HG02759 (cell line): ENCODE results near the gene IGHMBP2.

Source experiments
- ATAC-seq: cut with Tn5 transposase; IDR thresholded peaks from one replicate; pipeline ENCODE4 v1.9.1; 2021; ENCODE audit warnings: mild to moderate bottlenecking, moderate library complexity; ENCODE audit not compliant: unreplicated experiment

The IGHMBP2 gene

DNA sequence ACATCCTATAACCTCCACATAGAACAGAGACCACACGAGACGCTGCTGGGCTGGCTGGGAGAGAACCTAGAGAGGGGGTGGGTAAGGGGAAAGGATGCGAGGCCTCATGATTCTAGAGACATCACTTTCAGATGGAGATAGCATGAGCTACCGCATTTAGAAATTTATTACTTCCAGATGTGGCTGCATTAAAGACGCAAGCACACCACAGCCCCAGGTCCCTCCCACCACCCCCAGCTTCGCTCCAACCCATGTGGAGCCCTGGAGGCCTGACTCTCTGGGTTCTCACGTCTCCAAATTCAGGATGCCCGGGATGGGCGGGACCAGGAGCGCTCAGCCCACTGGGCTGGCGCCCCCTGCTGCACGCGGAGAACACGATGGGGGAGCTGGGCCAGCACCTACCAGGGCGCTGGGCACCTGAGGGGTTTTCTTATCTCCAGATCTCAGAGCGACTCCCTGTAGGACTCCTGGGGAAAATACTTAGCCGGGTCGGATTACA lies 13.7 kb upstream of the IGHMBP2 start:
- no peak for ATAC-seq

DNA sequence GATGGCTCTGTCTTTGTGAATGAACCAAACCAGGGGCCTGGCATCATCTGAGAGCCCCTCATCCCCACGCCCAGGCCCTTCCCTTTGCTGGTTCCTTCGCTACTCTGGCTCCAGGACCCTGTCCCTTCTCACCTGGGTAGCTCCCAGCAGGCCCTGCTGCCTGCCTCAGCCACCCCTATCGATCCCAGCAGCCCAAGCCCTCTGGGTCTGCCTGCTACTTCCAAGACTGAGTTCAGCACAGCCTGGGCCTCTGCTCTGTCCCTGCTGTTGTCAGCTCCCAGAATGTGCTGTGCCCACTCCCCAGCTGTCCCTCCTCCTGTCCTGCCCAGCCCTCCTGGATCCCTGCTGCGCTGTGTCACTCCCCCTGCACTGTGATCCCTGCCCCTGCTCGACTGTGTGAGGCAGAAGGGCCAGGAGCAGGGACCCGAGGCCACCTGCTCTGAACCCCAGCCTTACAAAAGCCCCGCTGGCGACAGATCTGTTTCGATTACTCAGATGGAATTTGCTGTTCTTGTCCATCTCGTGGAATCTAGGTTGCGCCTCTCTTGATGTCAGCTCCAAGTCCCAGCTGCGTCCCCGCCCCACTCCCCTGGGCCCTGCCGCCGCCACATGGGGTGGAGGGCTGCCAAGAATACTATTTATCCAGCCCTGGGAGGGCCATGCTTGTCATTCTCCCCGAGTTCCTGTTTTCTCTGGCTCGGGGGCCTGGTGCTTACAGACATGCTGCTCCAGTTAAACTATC lies 13.0 kb upstream of the IGHMBP2 start:
- no peak for ATAC-seq

- no peak for ATAC-seq
Measured at GRCh38 chr11:68891351-68891948, 12.2 kb upstream of the IGHMBP2 start.

GRCh38 chr11:68892576-68892975 lies 11.1 kb upstream of the IGHMBP2 start:
- ATAC-seq, result no peak

- no peak for ATAC-seq
Measured at GRCh38 chr11:68893282-68893681, 10.4 kb upstream of the IGHMBP2 start.

DNA sequence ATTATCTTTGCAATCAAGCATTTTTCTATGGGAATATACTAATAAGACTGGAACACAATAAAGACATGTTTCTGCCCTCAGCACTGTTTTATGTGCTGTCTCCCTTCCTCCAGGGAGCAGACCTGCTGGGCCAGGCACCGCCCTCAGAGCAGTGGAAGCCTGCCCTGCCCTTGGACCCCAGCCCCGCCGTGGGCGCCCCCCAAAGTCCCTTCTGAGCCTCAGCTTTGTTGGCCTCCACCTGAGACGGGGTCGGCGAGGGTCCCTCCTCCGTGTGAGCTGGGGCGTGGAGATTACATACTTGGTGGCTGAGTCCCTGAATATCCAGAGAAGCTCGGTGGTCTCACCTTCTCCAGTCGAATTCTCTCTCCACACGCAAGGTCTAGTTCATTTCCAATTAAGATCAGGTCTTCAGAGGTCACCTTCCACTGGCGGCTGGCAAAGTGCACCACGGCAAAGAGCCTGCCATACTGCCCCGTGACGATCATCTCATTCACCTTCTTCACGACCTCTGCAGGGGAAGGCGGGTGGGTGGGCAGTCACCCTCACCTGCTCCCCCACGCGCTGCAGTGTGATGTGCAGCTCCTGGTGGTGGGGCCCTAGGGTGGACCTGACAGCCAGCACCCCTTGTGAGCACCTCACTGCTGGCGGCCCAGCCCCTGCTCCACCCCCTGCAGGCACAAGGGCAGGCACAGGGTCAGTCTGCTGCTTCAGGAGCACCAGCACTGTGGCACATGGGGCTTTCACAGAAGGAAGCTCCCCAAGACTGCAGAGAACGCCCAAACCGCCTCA lies 7.3 kb upstream of the IGHMBP2 start:
- no peak for ATAC-seq

- ATAC-seq, result no peak
Measured at GRCh38 chr11:68897441-68897840, 6.2 kb upstream of the IGHMBP2 start.

- no peak for ATAC-seq
Measured at GRCh38 chr11:68900835-68901381, 2.8 kb upstream of the IGHMBP2 start.

- ATAC-seq, result peak; percentile 28
Measured at GRCh38 chr11:68904248-68904847, 657 bp downstream of the IGHMBP2 start.

DNA sequence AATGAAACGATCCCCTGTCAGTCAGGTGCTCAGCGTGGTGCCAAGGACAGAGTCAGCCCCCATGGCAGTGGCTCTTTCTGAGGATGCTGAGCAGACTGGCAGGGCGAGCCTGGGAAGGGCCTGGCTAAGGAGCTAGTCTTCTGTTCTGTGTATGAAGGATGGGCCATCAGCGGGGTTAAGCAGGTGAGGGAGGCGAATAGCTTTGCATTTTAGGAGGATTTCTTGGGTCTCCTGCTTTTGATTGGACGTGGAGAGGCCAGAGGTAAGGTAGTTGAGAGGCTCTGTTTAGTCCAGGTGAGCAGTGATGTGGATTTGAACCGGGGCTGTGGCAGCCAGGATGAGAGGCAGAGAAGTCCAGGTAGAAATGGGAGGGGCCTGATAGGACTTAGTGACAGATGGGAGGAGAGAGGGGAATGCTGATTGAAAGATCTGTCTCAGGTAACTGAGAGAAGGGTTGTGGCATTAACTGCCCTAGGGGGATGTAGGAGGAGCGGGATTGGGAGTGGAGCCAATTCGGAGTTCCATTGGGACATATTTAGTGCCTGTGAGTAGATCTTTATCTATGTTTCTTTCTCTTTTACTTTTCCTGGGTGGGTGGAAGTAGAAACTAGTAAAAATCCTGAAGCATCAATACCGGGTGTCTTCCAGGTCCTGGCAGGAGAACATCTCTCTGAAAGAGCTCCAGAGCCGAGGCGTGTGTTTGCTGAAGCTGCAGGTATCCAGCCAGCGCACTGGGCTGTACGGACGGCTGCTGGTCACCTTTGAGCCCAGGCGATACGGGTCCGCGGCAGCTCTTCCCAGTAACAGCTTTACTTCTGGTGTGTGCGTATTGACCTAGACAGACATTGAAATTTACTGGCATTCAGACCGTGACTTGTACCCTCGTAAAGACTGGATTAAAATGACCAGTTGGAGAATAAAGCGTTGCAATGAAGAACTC lies 2.0 kb downstream of the IGHMBP2 start:
- ATAC-seq, result no peak

DNA sequence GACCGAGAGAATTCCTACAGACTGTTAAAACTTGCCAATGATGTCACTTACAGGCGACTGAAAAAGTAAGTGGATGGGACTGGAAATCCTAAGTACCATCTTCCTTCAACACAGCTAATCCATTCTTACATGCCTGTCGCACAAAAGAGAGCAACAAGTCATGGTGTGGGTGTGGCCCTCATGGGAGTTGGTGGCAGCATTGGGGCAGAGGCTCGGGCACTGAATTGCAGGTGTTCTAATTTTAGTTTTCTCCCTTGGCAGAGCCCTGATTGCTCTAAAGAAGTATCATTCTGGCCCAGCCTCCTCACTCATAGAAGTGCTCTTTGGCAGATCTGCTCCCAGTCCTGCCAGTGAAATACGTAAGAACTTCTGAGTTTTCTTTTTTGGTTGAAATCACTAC lies 4.6 kb downstream of the IGHMBP2 start:
- ATAC-seq, result no peak

- ATAC-seq, result no peak
Measured at GRCh38 chr11:68910965-68911364, 7.3 kb downstream of the IGHMBP2 start.

- ATAC-seq, result no peak
Measured at GRCh38 chr11:68911731-68912130, 8.0 kb downstream of the IGHMBP2 start.

DNA sequence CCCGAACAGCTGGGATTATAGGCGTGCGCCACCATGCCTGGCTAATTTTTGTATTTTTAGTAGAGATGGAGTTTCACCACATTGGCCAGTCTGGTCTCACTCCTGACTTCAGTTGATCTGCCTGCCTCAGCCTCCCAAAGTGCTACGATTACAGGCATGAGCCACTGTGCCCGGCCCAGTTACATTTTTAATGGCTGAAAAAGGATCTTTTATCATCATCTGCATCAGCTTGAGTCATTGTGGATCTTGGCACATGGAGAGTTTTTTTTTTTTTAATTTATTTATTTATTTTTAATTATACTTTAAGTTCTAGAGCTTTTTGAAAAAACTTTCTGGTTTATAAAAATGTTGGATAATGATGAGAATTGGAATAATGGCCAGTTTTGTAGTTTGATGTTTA lies 8.6 kb downstream of the IGHMBP2 start:
- no peak for ATAC-seq

DNA sequence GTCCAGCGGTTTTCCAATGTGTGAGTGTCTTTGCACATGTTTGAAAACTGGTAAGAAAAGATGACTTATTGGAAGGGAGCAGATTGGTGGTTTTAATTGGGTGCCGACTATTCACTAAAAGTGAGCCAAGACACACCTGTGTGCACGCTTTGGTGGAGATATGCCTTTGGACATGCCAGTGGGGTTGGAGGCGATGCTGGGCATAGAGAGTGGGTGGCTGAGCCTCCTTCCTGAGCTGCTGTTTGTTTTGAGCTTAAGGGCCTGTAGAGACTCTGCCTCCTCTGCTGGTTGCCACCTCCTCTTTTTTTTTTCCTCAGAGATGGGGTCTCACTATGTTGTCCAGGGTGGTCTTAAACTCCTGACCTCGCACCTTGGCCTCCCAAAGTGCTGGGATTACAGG lies 9.5 kb downstream of the IGHMBP2 start:
- no peak for ATAC-seq

GRCh38 chr11:68914761-68915160 lies 11.1 kb downstream of the IGHMBP2 start:
- no peak for ATAC-seq

GRCh38 chr11:68916439-68916838 lies 12.7 kb downstream of the IGHMBP2 start:
- ATAC-seq, result no peak

- no peak for ATAC-seq
Measured at GRCh38 chr11:68923614-68924013, 19.9 kb downstream of the IGHMBP2 start.

DNA sequence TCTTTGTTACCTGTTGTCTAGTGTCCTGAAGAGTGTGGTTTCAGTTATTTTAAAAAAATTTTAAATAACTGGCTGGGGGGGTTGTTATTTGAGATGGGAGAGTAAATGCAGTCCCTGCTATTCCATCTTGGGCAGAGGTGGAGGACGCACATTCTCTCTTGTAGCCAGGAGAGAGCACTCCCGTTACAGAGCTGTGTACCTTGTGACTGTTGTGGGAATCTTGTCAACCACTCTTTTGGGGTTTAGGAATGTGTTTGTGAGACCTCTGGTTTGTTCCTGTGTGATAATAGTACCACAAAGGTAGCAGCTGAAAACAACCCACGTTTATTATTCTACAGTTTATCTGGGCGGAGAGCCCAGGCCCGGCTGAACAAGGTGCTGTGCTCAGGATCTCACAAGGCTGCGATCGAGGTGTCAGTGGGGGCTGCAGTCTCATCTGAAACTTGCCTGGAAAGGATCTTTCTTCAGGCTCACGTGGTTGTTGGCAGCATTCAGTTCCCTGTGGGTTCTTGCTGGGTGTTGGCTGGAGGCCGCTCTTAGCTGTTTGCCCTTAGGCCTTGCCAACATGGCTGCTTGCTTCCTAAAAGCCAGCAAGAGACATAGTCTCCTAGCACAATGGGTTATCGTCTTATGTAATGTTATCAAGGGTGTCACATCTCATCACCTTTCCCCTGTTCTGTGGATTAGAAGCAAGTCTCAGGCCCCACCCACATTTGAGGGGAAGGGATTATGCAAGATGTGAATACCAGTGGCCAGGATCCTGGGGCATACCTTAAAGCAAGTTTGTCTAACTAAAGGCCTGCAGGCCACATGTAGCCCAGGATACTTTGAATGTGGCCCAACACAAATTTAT lies 20.6 kb downstream of the IGHMBP2 start:
- ATAC-seq, result no peak
